ENCODE results near the gene WDR33.

Gene WDR33

DNA sequence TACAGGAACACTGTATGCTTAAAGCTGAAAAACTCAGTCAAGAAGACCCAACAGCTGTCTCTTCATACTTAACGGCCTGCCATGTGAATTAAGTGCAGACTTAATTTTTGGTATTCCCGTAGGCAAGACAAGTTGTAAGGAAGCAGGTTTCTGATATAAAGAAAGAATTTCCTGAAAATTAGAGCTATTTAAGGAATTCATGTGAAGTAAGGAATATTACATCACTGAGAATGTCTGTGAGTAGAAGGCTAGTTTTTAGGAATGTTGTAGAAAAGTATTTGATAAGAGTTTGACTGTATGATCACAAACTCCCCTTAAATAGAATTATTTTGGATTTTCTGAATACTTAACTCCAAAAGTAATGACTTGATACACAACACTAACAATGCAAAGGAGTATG lies 51.0 kb downstream of the WDR33 start (continued):
- TF ChIP-seq ZNF521 (tag by site-specific recombination; IDR thresholded peaks at IDR 0.05) = no peak
- TF ChIP-seq MZF1 (tag by site-specific recombination; IDR thresholded peaks at IDR 0.05; ENCODE audit: borderline replicate concordance) = no peak
- TF ChIP-seq ZNF792 (tag by site-specific recombination; IDR thresholded peaks at IDR 0.05) = no peak
- no peak for TF ChIP-seq ZNF843 (tag by site-specific recombination; IDR thresholded peaks at IDR 0.05)
- TF ChIP-seq SETDB1 (IDR thresholded peaks at IDR 0.05; ENCODE audit: insufficient read length, low read length) = no peak
- no peak for TF ChIP-seq HOXA7 (CRISPR knock-in tag; IDR thresholded peaks at IDR 0.05; ENCODE audit: borderline replicate concordance)

DNA sequence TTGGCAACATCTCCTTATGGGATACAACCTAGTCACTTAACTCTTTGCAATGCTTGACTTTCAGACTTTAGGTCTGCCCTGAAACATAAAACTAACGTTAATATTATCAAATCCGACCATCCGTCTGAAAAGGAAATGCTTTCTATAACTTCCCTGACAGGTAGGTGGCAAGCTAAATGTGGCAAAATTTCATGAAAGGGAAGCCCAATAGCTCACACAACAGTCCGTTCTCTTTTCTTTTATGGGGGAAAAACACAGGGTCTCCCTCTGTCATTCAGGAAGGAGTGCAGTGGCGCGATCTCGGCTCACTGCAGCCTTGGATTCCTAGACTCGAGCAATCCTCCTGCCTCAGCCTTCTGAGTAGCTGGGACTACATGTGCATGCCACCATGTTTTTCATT lies 56.8 kb downstream of the WDR33 start:
- POLR2A ChIA-PET = interaction anchor here (0.7 kb wide), 1 partner anchor 98 kb away, joined by 8 read pairs; no protein-coding TSS in a partner anchor
- Histone ChIP-seq H3K27ac (ENCODE audit: extremely low read depth, low read depth, low read length) (no peak overlapping the region), H3K4me1 (ENCODE audit: control insufficient read depth, insufficient read depth, low read length) (no peaks in the 10 kb centered on the region), H3K36me3 (ENCODE audit: control insufficient read depth in 2 of 2, insufficient read depth in 1 of 2, low read length in 2 of 2) (peaks cover 28 to 41% of the 10 kb centered on the region in 2 experiments), H3K4me3 (ENCODE audit: low read depth, low read length) (no peak overlapping the region), H3K9me3 (ENCODE audit: control insufficient read depth, insufficient read depth, low read depth, low read length) (no peaks in the 10 kb centered on the region)
- CTCF ChIA-PET = no interaction called here
- TF ChIP-seq ZBTB21 (tag by site-specific recombination; IDR thresholded peaks at IDR 0.05) (no peak), ZNF76 (tag by site-specific recombination; IDR thresholded peaks at IDR 0.05; ENCODE audit: borderline replicate concordance, low read depth) (no peak), EGR2 (tag by site-specific recombination; IDR thresholded peaks at IDR 0.05; ENCODE audit: low read depth) (no peak), OVOL3 (tag by site-specific recombination; IDR thresholded peaks at IDR 0.05) (no peak), ZNF155 (tag by site-specific recombination; IDR thresholded peaks at IDR 0.05) (no peak), ZFP3 (tag by site-specific recombination; IDR thresholded peaks at IDR 0.05; ENCODE audit: low read depth) (no peak), SALL2 (tag by site-specific recombination; IDR thresholded peaks at IDR 0.05; ENCODE audit: borderline replicate concordance) (no peak), KLF7 (tag by site-specific recombination; IDR thresholded peaks at IDR 0.05; ENCODE audit: borderline replicate concordance) (no peak), ZNF416 (tag by site-specific recombination; IDR thresholded peaks at IDR 0.05) (no peak), KLF17 (tag by site-specific recombination; IDR thresholded peaks at IDR 0.05) (no peak), ZBTB11 (tag by site-specific recombination; conservative IDR thresholded peaks at IDR 0.05; ENCODE audit: low read depth) (no peak), ZNF175 (tag by site-specific recombination; IDR thresholded peaks at IDR 0.05) (no peak), ZBTB7A (tag by site-specific recombination; IDR thresholded peaks at IDR 0.05; ENCODE audit: low read depth) (no peak), ZNF830 (tag by site-specific recombination; IDR thresholded peaks at IDR 0.05; ENCODE audit: low read depth) (no peak)

GRCh38 chr2:127753374-127753773 lies 57.6 kb downstream of the WDR33 start:
- Histone ChIP-seq H3K4me1 (ENCODE audit: control insufficient read depth, insufficient read depth, low read length) (no peaks in the 10 kb centered on the region), H3K9me3 (ENCODE audit: control insufficient read depth, insufficient read depth, low read depth, low read length) (no peaks in the 10 kb centered on the region), H3K36me3 (ENCODE audit: control insufficient read depth in 2 of 2, insufficient read depth in 1 of 2, low read length in 2 of 2) (peaks cover 27 to 37% of the 10 kb centered on the region in 2 experiments; a peak in 2 of 3 replicates), H3K4me3 (ENCODE audit: low read depth, low read length) (no peak overlapping the region), H3K27ac (ENCODE audit: extremely low read depth, low read depth, low read length) (no peak overlapping the region)
- CTCF ChIA-PET = interaction anchor here (0.7 kb wide), 1 partner anchor 8 kb away, joined by 3 read pairs; no protein-coding TSS in a partner anchor
- POLR2A ChIA-PET = no interaction called here
- no peak for TF ChIP-seq ZBTB48 (tag by site-specific recombination; IDR thresholded peaks at IDR 0.05)
- TF ChIP-seq BCL11A (tag by site-specific recombination; IDR thresholded peaks at IDR 0.05; ENCODE audit: low read depth) = no peak
- no peak for TF ChIP-seq SALL2 (tag by site-specific recombination; IDR thresholded peaks at IDR 0.05; ENCODE audit: borderline replicate concordance)
- TF ChIP-seq ZNF621 (tag by site-specific recombination; IDR thresholded peaks at IDR 0.05) = no peak
- TF ChIP-seq ZNF776 (tag by site-specific recombination; IDR thresholded peaks at IDR 0.05; ENCODE audit: borderline replicate concordance) = no peak
- no peak for TF ChIP-seq ZNF140 (tag by site-specific recombination; IDR thresholded peaks at IDR 0.05)
- TF ChIP-seq ZNF404 (tag by site-specific recombination; IDR thresholded peaks at IDR 0.05) = no peak
- no peak for TF ChIP-seq ZFP37 (tag by site-specific recombination; IDR thresholded peaks at IDR 0.05)
- TF ChIP-seq ZNF138 (tag by site-specific recombination; IDR thresholded peaks at IDR 0.05; ENCODE audit: borderline replicate concordance) = no peak

All from HEK293 (cell line).